ENCODE results near the gene STRAP. TPM values are rescaled to one million over a fixed set of nuclear protein-coding genes. Genes with fewer than 3 reads are reported as not detected.

STRAP gene
- total and polyA plus RNA-seq, 2 of the 8 experiments (the other 6 are each of a cell fraction or from before 2014, with no cell fraction given): 107 to 251 TPM

GRCh38 chr12:15839682-15840081 lies 42.5 kb upstream of the STRAP start:
- H3K4me2 ChIP-seq (ENCODE audit: insufficient read depth in 1 of 2, low read depth in 2 of 2, low read length in 2 of 2): no peak overlapping the region
- no peak overlapping the region for H3K18ac ChIP-seq (ENCODE audit: extremely low read depth, low read length)
- no peaks in the 10 kb centered on the region for H3K27me3 ChIP-seq (replicated peaks in 1 of 4; ENCODE audit: control insufficient read depth in 3 of 4, extremely low read depth in 1 of 4, insufficient read depth in 3 of 4, low read length in 3 of 4)
- no peak overlapping the region for H2BK12ac ChIP-seq (ENCODE audit: low read depth, low read length)
- H3K14ac ChIP-seq (ENCODE audit: insufficient read length): no peak overlapping the region
- TF ChIP-seq KDM1A (IDR thresholded peaks at IDR 0.05; ENCODE audit: borderline replicate concordance, low read length): no peak
- no peak for TF ChIP-seq TCF12 (IDR thresholded peaks at IDR 0.05; ENCODE audit: low read depth, low read length)
- TF ChIP-seq TBP (IDR thresholded peaks at IDR 0.05; ENCODE audit: low read depth, low read length): no peak
- no peak for TF ChIP-seq EZH2 (IDR thresholded peaks at IDR 0.05; ENCODE audit: low read depth, low read length, severe bottlenecking)
- no peak for TF ChIP-seq SUZ12 (IDR thresholded peaks at IDR 0.05; ENCODE audit: low read length)
- no peak for TF ChIP-seq NRF1 (IDR thresholded peaks at IDR 0.05; ENCODE audit: low read depth, low read length)
- TF ChIP-seq POLR2AphosphoS5 (IDR thresholded peaks at IDR 0.05; ENCODE audit: low read depth, low read length): no peak
- no peak for TF ChIP-seq RBBP5 (IDR thresholded peaks at IDR 0.05; ENCODE audit: borderline replicate concordance, low read depth, low read length)
- H3K23ac ChIP-seq (ENCODE audit: insufficient read length): no peak overlapping the region
- no peak overlapping the region for H3K27ac ChIP-seq (ENCODE audit: low read depth, low read length)
- POLR2A ChIA-PET (ENCODE audit: partially characterized antibody): no interaction called here
- H3K79me1 ChIP-seq (ENCODE audit: low read depth, low read length): no peaks in the 10 kb centered on the region
- no peak overlapping the region for H3K56ac ChIP-seq (replicated peaks; ENCODE audit: insufficient read length, low read depth, low read length)
- no peak overlapping the region for H2BK20ac ChIP-seq (ENCODE audit: low read length)
- H3K4me1 ChIP-seq (replicated peaks in 1 of 4; ENCODE audit: control insufficient read depth in 3 of 4, insufficient read depth in 4 of 4, low read length in 3 of 4): no peaks in the 10 kb centered on the region
- H4K8ac ChIP-seq (ENCODE audit: extremely low read depth, insufficient read depth, low read length): no peak overlapping the region
- H2AK5ac ChIP-seq (ENCODE audit: low read depth, low read length): no peak overlapping the region
- H3K4ac ChIP-seq (replicated peaks; ENCODE audit: insufficient read length, low read depth, low read length): no peak overlapping the region
- no peaks in the 10 kb centered on the region for H3K36me3 ChIP-seq (ENCODE audit: control insufficient read depth in 2 of 4, insufficient read depth in 4 of 4, low read length in 3 of 4)
- H4K20me1 ChIP-seq (replicated peaks in 1 of 2; ENCODE audit: control insufficient read depth in 1 of 2, insufficient read depth in 2 of 2, low read length in 2 of 2): no peaks in the 10 kb centered on the region
- no peak overlapping the region for H2BK15ac ChIP-seq (ENCODE audit: low read length)
- no peaks in the 10 kb centered on the region for H3K9me3 ChIP-seq (ENCODE audit: insufficient read depth in 2 of 2, low read depth in 1 of 2, low read length in 1 of 2)
- H2AFZ ChIP-seq (ENCODE audit: low read length): no peak overlapping the region
- no peak overlapping the region for H3K4me3 ChIP-seq (ENCODE audit: extremely low read depth in 1 of 4, insufficient read depth in 2 of 4, low read depth in 3 of 4, low read length in 4 of 4)
- no peaks in the 10 kb centered on the region for H3K79me2 ChIP-seq (ENCODE audit: control insufficient read depth in 1 of 2, insufficient read depth in 2 of 2, low read length in 2 of 2)
- no peak overlapping the region for H4K5ac ChIP-seq (ENCODE audit: insufficient read length, low read depth, low read length)
- DNase-seq (ENCODE audit: low read depth in 1 of 2, low spot score in 2 of 2) (no peak), FAIRE-seq (no peak)
- no peak overlapping the region for H3K9ac ChIP-seq (replicated peaks in 1 of 4; ENCODE audit: extremely low read depth in 1 of 4, low read depth in 3 of 4, low read length in 3 of 4)
- no peak overlapping the region for H2BK120ac ChIP-seq (replicated peaks; ENCODE audit: low read depth, low read length)
- H2BK5ac ChIP-seq (ENCODE audit: low read depth, low read length): no peak overlapping the region
- no peaks in the 10 kb centered on the region for H3K23me2 ChIP-seq (ENCODE audit: low read depth, low read length)
- H4K91ac ChIP-seq (replicated peaks; ENCODE audit: insufficient read length, low read length): no peak overlapping the region
- CTCF ChIA-PET (ENCODE audit: partially characterized antibody): interaction anchor here (1.1 to 2.7 kb wide), 4 partner anchors 9 to 470 kb away, joined by 3 to 9 read pairs (median 6); no protein-coding TSS in a partner anchor

Measured in H1 (cell line).